Measurements from ENCODE around the gene KIAA1586.
"Not testable (repeated sequence)": the region's sequence is repeated elsewhere in the genome, so short reads cannot be mapped to it uniquely, and the experiment has no call there.

KIAA1586 gene

DNA sequence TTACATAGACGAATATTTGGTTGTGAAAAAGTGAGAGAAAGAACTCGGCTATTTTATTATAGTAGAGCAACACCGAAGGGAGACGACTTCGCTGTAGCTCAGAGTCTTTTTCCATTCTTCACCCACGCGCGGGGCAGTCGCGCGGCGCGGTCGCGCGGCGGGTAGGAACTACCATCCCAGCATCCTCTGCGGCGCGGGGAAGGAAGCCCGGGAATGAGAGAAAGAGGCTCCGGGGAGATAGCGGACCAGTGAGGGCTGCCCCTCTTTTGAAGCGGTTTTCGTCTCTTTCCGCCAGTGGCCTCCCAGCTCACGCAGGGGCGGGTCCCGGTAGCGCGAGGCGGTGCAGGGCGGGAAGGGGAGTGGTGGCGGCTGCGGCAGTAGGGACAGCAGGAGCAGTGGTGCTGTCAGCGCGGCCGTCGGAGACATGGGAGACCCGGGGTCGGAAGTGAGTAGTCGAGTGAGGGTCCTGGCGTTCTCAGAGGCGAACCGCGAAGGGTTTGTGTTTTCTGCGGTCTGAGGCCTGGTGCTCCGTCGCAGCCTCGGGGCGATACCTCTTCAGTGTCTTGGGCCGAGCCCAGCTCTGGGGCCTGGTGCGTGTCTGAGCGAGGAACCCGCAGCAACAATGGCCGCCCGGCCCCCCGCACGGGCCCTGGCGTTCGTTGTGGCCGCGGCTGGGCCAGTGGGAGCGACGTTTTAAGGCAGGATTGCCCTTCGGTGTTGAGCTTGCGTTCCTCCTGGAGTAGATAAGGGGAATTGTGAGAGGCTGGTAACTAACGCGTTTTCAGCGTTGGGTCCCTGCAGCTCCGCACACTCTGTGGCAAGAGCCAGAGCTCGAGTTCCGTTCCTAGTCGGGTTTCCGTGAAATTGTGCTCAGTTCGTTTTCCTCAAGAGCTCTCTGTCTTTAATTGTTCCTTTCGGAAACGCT lies at the start of gene KIAA1586:
Gene KIAA1586 (plus strand): TSS at position 362 of the 925 bp plus-strand sequence. CDS start 63 bp downstream, at position 425.
- peak; percentile 86 for DNase-seq

GRCh38 chr6:56999049-56999448 lies 47.4 kb upstream of the KIAA1586 start:
- no peak for DNase-seq

DNA sequence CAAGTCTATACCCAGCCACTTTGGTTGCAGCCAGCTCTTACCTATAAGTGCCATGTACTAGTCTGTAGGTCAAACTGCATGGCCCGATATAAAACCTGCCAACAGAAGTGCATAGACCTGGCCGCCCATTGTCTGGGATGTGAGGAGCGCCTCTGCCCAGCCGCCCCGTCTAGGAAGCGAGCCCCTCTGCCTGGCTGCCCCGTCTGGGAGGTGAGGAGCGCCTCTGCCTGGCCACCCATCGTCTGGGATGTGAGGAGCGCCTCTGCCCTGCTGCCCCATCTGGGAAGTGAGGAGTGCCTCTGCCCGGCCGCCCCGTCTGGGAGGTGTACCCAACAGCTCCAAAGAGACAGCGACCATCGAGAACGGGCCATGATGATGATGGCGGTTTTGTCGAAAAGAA lies 46.7 kb upstream of the KIAA1586 start:
- DNase-seq = not testable (repeated sequence)

DNA sequence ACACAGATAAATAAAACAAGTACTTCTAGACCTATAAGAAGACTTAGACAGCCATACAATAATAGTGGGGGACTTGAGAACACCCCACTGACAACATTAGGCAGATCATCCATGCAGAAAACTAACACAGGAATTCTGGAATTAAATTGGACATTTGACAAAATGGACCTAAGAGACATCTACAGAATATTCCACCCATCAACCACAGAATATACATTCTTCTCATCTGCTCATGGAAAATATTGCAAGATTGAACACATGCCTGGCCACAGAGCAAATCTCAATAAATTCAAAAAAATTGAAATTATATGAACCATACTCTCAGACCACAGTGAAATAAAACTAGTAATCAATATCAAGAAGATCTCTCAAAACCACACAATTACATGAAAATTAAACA lies 44.3 kb upstream of the KIAA1586 start:
- DNase-seq = no peak

GRCh38 chr6:57004292-57004691 lies 42.2 kb upstream of the KIAA1586 start:
- DNase-seq = no peak

GRCh38 chr6:57006101-57006500 lies 40.4 kb upstream of the KIAA1586 start:
- no peak for DNase-seq

DNA sequence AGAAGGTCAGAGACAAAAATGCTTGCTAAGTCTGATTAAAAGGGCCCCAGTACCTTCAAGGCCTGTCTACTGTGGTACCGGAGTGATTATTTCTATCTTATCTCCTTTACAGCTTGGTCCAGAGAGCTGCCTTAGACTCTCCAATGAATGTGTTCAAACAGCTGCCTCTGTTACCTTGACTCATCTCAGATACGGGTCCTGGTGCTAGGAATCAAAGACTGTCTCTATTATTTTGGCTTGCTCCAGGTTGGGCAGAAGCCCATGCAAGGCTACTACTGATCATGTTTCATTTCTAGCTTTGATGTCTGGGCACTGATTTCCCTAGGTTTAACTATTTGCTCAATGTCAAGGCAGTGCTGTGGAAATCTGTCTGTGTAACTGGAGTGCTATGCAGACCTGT lies 38.4 kb upstream of the KIAA1586 start:
- not testable (repeated sequence) for DNase-seq

- no peak for DNase-seq
These were observed 33.0 kb upstream of the KIAA1586 start for GRCh38 chr6:57013521-57013926.

- no peak for DNase-seq
These were observed 29.4 kb upstream of the KIAA1586 start for GRCh38 chr6:57017069-57017468.

DNA sequence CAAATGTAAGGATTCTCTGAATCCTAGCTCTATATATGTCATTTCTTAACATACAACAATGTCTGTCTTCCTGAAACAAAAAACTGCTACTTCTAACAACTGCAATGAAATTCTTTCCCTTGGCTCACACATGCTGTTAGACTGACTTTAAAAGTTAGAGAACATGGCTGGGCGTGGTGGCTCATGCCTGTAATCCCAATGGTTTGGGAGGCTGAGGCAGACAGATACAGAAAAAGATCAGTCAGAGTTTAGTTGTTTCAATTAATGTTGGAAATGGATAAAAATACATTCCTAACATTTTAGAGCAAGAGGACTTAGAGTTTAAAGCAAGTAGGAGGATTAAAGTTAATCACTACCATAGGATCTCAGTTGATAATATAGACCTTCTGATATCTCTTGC lies 28.7 kb upstream of the KIAA1586 start:
- no peak for DNase-seq

DNA sequence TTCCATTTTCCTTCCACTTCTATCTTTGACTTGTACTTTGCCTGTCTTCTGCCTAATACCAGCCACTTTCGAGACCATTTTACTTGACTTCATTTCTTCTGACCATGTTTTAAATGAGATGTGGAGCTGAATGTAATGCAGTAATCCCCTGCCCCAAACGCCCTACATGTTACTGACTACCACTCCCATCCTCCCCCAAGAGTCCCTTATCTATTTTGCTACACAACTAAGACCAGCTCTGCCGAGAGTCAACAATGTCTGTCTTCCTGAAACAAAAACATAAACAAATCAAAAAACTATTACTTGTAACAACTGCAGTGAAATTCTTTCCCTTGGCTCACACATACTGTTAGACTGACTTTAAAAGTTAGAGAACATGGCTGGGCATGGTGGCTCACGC lies 27.1 kb upstream of the KIAA1586 start:
- DNase-seq = no peak

DNA sequence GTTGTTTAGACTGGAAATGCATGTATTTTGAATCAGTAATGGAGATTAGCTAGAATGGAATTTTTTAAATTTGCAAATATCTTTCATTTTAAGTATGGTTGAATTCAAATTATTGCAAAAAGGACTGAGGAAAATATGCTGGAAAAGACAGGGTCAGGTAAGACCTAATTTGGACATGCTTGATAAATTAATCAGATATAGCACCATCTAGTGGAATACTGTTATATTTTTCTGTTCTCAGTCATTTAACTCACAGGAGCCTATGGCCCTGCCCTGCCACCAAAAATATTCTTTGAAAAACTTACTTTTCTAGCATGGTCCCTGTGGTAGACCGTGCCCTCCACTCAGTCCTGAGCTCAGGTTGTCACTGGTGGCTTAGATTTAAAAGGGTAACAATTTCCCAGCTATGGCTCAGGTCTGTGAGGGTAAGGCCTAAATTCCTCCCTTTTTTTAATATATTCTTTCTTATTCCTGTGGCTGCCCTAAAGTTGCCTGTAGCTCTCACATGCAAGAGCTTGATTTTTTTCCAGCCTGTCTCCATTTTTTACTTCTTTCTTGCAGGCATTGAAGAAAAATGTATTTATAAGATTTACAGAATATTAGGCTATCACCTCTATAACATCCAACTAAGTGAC lies 25.3 kb upstream of the KIAA1586 start:
- no peak for DNase-seq

DNA sequence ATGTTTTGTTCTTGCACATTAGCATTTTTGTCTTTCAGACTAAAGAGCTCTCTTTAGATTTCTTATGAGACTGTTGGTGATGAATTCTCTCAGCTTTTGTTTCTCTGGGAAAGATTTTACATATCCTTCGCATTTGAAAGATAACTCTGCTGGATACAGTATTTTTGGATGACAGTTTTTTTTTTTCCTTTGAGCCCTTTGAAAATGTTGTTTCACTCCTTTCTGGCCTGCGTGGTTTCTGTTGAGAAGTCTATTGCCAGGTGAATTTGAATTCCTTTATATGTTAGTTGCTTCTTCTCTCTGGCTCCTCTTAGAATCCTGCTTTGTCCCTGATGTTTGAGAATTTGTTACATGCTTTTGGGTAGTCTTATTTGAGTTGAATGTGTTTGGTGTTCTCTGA lies 22.2 kb upstream of the KIAA1586 start:
- DNase-seq = no peak

- DNase-seq = no peak
These were observed 21.7 kb upstream of the KIAA1586 start for GRCh38 chr6:57024775-57025174.

GRCh38 chr6:57026001-57026400 lies 20.5 kb upstream of the KIAA1586 start:
- no peak for DNase-seq

DNA sequence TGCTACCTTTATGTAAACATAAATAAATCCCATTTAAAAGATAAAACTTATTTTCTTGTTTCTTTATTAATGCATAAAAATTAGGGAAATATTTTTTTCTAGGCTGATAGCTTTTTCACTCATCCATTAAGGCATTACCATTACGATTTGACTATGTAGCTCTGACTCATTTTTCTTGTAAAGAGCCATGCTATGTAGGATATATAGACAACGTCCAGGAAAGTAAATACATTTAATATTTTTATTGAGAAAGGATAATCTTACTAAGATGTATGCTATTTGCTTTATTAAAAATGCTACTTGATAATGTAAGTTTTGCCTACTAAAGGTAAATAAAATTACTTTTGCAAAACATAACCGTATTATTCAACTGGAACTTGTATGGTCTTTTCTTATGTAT lies 19.2 kb upstream of the KIAA1586 start:
- no peak for DNase-seq

GRCh38 chr6:57029213-57029612 lies 17.3 kb upstream of the KIAA1586 start:
- DNase-seq = no peak

- DNase-seq = no peak
These were observed 13.3 kb upstream of the KIAA1586 start for GRCh38 chr6:57033228-57033627.

- DNase-seq = no peak
These were observed 10.9 kb upstream of the KIAA1586 start for GRCh38 chr6:57035549-57035948.

- no peak for DNase-seq
These were observed 7.6 kb upstream of the KIAA1586 start for GRCh38 chr6:57038906-57039305.

- no peak for DNase-seq
These were observed 6.5 kb upstream of the KIAA1586 start for GRCh38 chr6:57040011-57040410.

- not testable (repeated sequence) for DNase-seq
These were observed 2.4 kb upstream of the KIAA1586 start for GRCh38 chr6:57044061-57044460.

DNA sequence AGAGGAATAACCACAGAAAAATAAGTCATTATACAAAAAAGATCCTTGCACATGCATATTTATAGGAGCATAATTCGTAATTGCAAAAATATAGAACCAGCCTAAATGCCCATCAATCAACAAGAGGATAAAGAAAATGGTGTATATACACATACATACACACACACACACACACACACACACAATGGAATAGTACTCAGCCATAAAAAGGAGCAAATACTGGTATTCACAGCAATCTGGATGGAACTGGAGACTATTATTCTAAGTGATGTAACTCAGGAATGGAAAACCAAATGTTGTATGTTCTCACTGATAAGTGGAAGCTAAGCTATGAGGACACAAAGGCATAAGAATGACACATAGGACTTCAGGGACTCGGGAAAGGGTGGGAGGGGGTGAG lies 1.9 kb upstream of the KIAA1586 start:
- no peak for DNase-seq

DNA sequence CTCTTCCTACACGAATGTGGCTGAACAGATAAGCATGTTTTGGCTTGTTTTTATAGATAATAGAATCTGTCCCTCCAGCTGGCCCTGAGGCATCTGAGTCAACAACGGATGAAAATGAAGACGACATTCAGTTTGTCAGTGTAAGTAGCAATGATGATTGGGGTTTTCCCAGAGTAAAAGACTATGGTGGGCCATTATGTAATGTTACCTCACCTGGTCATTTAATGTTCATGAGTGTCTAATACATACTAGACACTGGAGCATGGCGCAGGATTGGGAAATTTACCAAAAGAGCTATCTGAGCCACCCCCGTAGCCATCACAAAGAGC lies 728 bp downstream of the KIAA1586 start:
- DNase-seq = not testable (repeated sequence)
